ENCODE data around the gene RPL23.

DNA sequence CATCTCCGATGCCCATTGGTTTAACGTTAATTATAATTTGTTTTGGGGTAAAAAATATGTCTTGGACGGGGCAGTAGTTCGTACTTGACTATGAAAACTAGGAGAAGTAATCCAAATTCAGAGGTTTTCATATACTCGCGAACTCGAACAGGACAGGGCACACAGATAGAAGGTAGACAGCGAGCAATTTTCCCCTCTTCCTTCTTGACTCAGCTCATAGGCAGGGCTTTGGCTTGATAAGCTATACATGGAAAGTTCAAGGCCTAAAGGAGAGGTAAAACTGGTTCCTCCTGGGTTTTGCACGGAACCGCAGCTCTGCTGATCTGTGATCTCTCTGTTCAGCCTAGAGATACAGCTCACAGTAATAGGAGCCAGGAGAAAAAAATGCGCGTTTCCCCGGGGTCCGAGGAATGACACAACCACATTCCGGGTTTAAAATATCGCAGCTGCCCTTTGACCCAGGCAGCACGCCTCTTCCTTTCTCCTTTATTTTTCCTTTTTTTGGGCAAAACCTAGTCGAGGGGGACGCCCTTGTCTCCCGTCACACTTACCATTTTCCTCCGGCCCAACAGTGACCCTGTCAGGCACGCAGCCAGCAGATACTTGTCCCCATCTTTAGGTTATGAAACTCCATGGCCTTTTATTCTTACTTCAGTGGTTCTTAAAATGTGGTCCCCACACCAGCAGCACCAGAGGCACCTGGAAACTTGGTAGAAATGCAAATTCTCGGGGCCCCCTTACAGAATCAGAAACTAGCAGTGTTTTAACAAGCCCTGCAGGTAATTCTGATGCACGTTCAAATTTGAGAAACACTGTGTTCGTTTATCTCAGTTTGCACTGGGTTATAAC is 14.7 kb upstream of the RPL23 start:
- no peak for TF ChIP-seq ZNF384 (IDR thresholded peaks at IDR 0.05)
- TF ChIP-seq SP1 (IDR thresholded peaks at IDR 0.05): no peak
- TF ChIP-seq CTBP1 (IDR thresholded peaks at IDR 0.05; ENCODE audit: borderline replicate concordance): no peak
- TF ChIP-seq SUZ12 (IDR thresholded peaks at IDR 0.05): no peak
- no peak for TF ChIP-seq BHLHE40 (IDR thresholded peaks at IDR 0.05; ENCODE audit: borderline replicate concordance)

Measured in HEK293T (cell line).